ENCODE results near the gene EXOC6.

The EXOC6 gene

DNA sequence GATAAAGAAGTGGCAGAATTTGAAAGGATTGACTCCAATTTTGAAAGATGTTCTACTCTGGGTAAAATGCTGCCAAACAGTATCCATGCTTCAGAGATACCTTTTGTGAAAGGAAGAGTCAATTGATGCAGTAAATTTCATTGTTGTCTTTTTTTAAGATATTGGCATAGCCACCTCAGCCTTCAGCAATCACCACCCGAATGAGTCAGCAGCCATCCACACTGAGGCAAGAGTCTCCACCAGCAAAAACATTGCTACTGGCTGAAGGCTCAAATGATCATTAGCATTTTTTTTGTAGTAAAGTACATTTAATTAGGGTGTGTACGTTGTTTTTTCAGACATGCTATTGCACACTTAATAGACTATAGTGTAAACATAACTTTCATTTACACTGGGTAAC, 180.6 kb downstream of the EXOC6 start:
- DNase-seq = no peak

DNA sequence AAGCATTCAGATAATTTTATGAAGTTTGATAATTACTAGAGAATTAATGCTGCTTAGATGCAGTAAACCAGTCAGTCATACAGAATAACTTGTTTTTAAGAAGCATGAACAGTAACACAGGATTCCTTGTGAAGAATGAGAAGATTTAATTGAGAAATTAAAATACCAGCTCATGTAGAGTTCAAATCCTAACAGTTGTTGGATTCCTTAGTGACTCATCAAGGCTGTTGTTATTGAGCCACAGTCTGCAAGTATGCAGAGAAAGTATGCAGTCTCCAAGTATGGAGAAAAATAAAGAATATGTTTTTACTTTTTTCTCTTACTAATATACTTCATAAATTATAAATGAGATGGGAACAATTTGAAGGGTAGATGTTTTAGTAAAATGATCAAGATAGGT, 182.1 kb downstream of the EXOC6 start:
- DNase-seq = no peak

DNA sequence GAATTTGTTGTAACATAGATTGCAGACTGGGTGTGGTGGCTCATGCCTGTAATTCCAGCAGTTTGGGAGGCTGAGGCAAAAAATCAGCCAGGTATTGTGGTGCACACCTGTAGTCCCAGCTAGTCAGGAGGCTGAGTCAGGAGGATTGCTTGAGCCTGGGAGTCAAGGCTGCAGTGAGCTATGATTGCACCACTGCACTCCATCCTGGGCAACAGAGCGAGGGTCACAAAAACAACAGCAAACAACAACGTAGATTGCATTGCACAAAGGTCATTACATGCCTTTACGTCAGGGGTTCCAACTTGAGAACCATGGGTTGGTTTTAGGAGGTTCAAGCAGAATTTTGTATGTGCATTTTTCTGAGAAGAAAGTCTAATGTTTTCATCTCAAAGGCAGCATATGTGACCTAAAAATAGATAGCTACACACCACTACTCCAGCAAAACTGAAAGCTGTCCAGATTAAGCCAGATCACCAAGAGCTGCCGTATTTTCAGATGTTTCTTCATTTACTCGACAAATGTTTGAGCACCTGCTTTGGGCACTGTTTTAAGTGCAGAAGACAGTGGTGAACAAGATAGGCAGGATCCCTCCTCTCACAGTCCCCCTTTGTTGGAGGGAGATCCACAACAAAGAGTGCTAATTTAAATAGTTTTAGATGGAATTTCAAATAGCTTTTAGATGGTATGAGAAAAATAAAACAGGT, 183.9 kb downstream of the EXOC6 start:
- no peak for DNase-seq

DNA sequence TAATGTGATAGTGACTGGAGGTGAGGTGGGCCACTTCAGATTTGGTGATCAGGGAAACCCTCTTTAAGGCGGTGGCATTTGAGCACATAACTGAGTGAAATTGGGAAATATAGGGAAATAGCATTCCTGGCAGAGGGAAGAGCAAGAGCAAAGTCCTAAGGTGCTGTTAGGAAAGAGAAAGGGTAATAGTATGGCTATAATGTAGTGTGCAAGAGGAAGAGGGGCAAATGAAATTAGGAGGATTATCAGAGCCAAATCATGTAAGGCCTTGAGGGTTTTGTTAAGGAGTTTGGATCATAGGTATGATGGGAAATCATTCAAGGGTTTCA, 184.5 kb downstream of the EXOC6 start:
- no peak for DNase-seq

DNA sequence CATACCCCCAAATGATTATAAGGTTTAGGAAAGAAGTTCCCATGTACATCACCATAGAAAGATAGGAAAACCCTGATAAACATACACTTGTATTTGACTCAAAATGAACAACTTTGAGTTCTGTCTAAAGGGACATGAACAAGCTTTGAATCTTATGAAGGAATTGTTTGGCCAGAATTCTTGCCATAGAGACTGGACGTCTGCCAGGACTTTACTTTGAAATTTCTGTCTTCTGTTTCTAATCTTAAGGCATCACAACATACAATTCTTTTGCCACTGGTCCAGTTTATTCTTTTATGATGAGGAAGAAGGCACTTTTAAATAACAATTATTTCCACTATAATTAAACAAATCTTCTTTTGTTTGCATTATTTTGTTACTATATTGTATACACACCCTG, 186.1 kb downstream of the EXOC6 start:
- no peak for DNase-seq

DNA sequence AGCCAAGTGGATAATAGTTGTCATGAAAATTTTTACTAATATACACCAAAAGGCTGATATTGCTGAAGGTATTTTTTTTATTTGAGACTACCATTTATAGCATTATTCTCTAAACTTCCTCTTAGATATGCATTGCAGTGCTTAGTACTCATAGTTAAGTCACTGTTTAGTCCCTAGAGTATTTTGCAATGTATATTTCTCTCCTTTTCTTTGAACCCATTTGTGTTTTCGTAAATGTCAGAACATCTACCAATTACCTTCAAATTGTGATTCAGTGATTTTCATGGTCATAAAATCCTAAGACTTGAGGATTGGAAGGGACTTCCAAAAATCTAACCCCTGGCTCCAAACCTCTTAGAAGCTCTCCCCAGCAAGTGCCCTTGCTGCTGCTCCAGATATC, 190.8 kb downstream of the EXOC6 start:
- no peak for DNase-seq

DNA sequence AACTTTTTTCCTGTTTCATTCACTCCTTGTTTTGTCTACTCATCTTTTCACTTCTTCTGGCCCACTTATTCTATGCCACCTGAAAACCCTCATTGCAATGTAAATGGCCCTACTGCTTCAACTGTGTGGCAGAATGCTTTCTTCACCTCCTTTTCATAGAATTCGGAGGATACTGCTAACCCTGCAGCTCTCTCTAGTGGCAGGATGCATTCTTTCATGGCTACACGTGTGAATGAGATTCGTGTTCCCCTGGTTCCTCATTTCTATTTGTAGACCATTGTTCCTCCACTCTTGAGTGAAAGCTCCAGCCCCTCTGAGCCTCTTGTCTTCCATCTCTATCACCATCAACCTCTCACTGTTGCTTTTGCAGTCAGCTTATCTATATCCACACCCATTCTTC, 191.4 kb downstream of the EXOC6 start:
- DNase-seq = no peak

DNA sequence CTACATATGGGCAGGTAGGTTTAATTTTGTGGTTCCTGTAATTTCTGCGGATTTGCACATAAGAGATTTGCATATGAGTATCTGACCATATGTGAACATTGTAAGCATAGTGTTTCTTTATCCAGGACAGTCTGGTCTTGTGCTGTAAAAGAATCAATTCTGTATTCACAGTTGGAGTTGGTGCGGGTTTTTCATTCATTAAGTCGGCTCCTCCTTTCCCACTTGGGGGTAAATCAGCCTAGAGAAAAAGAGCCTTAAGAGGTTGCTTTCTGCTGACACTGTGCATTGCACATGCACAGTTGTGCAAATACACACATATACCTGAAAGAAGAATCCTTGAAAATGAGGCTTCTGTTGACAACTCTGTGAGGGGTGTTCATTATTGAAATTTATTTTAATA, 206.2 kb downstream of the EXOC6 start:
- DNase-seq = no peak

DNA sequence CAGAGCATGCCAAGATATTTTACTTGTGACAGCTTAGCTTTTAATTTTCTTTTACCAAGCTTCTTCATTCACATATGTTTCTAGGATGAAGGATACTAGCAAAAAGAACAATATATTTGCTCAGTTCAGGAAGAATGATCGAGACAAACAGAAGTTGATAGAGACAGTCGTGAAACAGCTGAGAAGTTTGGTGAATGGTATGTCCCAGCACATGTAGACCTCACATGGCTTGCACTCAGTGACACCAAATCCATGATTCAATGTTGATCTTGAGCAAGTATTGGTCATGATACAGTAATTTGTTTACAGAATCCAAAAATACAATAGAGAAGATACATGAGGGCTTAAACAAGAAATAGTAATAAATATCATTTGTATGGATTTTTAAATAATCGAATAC, 209.8 kb downstream of the EXOC6 start:
- DNase-seq = no peak

DNA sequence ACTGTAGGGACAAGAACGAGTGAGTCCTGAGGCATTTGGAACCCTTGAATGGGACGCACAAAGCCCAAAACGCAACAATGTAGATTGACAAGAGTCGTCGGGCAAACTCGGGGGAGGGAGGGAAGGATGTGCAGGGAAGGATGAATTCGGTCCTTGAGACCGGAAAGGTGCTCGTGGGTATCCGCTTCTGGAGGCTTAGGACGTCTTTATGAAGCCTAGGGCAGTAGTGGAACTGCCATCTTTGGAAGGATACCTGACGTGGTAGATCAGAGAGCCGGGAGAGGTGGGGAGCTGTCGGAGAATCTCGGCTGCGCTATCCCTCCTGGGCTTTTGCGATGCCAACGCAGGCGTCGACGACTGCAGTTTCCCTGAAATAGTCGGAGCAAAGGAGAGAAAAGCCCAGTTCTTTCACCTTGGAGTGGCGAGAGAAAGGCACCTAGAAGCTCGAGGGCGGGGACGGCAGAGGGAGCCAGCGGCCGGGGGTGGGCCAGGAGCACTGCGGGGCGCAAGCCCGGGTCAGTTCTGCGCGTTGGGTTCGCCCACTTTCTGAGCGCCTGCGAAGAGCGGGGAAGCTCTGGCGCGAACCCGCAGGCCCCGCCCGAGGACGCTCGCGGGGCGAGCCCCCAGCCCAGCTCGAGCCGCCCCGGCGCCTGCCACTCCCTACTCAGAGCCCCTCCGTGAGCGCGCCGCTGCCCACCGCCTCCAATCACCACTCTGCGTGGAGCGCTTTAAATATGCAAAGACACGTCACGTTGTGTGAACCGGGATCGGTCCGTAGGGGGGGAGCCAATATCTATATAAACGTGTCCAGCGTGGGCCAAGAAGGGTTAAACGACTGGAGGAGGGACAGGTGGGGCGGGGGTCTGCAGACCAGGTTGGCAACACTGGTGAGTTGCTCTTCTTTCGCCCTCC, 211.9 kb downstream of the EXOC6 start, which contains the start of gene CYP26C1:
Gene CYP26C1, plus strand, starts transcription at position 824 of the 912 bp plus-strand sequence. CDS start 466 bp downstream, outside the sequence.
- no peak for DNase-seq

DNA sequence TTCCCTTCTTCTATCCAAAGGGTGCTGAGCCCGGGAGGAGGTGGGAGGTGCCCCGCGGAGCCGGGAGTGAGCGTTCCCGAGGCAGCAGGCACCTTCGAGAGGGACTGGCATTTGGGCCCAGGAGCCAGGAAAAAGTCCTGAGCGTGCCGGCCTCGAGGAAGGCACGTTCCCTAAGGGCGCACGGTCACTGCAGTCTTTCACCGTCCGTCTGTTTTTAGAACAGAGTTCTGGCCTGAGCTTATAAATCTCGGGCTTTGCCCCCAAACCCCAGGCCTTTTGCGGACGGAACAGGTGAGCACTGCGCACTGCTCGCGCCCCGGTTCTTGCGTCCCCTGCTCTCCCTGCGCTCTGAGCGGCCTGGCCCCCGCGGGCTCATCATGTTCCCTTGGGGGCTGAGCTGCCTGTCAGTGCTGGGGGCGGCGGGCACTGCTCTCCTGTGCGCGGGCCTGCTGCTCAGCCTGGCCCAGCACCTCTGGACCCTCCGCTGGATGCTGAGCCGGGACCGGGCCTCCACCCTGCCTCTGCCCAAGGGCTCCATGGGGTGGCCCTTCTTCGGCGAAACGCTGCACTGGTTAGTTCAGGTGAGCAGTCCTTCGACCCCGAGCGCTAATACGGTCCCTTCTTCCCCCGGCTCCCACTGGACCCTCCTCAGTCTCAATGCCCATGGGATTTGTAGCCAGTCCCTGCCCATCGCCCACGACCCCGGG, 212.7 kb downstream of the EXOC6 start:
- DNase-seq = no peak

DNA sequence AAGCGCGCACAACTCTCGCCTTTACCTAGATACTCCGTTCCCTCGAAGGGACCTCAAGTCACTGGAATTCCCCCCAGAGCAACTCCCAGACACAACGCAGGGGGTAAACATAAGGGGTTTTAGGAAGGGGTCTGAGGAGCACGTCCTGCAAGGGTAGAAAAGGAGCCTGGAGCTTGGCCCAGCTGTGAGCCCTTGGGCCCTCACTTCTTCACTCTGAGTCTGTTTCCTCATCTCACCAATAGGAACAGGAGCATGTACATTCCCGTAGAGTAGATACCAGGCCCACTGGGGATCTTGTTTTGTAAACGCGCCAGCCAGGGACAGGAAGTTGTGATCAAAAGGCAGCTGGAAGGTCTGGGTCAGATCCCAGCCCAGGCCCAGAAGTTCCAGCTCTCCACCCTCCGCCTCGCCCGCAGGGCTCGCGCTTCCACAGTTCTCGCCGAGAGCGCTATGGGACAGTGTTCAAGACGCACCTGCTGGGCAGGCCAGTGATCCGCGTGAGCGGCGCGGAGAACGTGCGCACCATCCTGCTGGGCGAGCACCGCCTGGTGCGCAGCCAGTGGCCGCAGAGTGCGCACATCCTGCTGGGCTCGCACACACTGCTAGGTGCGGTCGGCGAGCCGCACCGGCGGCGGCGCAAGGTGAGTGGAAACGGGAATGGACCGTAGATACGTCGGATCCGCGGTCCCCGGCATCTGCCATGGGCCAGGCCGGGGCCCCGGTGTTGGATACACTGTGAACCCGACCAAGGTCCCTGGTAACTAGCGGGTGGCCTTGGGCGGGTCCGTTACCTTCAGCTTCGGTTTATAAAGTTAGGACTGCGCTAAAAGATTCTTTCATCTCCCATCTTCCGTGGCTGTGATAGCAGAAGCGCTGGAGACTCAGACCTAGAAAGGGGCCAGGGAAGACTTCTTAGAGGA, 213.5 kb downstream of the EXOC6 start:
- DNase-seq = no peak

DNA sequence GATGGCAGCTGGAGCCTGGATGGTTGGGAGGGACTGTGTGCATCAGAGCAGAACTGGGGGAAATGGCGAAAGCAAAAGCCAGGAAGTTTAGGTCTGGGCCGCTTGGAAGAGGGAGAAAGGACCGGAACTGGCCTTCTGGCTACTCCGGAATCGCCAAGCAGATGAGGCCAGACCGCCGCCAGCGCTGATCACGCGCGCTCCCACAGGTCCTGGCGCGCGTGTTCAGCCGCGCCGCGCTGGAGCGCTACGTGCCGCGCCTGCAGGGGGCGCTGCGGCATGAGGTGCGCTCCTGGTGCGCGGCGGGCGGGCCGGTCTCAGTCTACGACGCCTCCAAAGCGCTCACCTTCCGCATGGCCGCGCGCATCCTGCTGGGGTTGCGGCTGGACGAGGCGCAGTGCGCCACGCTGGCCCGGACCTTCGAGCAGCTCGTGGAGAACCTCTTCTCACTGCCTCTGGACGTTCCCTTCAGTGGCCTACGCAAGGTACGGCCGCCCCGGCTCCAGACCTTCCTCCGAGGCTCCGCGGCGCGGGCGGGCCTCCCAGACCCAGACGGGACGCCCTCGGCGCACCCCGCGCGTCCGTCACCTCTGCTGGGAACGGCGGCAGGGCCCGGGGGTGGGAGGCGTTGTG, 214.3 kb downstream of the EXOC6 start:
- DNase-seq = peak in 2 of 6 experiments; percentile 16 to 19

DNA sequence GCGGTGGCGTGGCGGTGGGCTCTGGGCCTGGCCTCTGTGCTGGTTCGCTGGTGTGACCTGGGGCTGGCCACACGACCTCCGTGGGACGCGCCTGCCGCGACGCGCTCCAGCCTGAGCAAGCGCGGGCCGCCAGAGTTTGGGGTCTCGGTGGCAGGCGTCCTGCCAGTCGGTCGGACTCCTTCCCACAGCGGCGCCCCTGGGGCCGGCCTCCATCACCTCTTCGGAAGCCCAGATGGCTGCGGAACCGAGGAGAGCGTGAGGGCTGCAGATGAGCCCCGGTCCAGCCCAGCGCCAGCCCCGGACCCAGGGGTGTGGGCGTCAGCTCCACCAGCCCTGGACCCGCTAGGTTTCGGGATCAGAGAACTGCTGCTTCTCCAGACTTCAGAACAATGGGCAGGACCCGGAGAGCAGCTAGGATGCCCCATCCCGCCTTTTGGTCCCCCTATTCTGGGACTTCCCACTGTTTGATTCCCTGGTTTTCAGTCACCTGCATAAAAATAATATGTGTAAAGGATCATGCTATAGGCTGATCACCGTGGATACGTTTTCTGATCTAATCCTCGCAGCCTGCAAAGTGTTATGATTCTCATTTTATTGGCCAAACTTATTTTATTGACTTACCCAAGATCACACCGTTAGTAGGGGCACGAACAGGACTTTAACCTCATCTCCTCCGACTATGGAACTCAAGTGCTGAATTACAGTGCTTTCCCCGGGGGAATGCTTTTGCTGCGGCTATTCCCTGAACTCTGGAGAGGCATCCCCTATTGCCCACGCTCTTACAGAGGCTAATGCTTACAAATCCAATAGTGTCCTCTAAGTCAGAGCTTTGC, 215.0 kb downstream of the EXOC6 start:
- no peak for DNase-seq

DNA sequence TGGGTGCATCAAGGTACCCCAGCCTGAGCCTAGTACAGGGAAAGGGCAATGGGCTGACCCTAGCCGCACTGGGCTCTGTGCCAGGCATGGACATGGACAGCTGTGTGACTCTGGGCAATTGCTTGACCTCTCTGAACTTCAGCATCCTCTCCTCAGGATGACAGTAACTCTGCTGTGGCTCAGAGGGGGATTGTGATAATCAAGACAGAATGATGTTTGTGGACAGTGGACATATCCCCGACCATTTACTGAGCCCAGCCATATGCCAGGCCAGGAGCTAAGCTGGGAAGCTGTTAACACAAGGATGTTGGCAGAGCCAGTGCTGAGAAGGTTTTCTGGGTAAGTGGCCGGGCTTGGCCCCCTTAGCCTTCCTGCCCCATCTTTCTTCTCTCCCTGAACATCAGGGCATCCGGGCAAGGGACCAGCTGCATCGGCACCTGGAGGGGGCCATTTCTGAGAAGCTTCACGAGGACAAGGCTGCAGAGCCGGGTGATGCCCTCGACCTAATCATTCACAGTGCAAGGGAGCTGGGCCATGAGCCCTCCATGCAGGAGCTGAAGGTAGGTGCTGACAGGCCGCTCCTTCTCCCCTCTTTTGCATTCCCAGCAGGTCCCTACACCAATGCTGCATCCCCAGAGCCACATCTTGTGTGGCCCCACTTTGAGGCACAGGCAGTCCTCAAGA, 215.8 kb downstream of the EXOC6 start:
- DNase-seq = no peak

DNA sequence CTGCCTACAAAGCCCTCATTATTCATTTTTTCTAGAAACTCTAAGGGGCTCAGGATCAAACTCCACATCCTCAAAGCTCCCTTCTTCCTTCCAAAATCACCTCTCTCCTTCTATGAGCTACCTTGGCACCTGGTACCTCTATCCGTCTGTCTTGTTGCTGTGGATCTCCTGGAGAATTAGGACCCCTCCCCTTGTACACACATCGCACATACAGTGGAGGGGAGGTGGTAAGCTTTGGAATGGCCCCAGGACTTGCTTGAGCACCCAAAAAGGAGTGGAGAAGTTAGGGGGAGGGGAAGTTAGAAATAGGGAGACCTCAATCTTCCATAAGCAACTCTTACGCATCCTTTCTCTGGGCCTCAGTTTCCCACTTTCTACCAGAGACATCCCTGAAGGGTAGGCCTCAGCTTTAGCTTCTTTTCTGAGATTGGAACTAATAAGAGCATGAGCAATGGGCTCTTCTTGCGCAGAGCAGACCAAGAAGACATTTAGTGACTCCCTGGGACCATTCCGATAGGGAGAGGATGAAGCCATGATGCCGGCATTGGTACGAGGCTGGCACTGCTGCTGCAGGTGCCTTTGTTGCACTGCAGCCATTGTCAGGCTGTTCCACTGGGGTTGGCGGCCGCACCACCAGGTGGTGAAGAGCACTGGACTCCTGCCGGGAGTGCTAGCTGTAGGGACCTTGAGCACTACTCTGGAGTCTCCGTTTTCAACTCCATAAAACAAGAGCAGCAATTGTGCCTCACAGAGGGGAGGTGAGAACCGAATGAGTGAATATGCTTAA, 216.7 kb downstream of the EXOC6 start:
- no peak for DNase-seq

DNA sequence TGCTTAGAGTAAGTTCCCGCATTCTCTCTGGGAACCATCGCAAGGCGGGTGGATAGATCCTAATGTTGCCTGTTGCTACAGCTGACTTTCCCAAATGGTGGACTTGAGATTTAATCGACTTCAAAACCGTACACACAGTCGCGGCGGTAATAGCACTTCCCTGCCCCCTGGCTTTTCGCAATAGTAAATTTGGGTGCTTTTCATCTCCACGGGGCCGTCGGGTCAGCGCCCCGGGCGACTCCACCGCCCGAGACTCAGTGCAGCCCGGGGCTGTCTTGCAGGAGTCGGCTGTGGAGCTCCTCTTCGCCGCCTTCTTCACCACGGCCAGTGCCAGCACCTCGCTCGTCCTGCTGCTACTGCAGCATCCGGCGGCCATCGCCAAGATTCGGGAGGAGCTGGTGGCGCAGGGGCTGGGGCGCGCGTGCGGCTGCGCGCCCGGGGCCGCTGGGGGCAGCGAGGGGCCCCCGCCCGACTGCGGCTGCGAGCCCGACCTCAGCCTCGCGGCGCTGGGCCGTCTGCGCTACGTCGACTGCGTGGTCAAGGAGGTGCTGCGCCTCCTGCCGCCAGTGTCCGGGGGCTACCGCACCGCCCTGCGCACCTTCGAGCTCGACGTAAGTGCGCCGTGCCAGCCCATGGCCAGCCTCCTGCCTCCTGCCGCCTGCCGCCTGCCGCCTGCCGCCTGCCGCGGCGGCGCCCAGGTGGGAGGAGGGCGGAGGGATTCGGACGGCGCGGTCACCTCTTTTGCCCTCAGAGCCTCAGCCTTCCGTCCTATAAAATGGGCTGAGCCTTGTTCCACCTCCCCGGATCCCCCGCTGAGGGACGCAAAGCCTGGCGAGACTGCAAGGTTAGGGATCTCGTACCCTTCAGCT, 217.6 kb downstream of the EXOC6 start:
- DNase-seq = no peak

DNA sequence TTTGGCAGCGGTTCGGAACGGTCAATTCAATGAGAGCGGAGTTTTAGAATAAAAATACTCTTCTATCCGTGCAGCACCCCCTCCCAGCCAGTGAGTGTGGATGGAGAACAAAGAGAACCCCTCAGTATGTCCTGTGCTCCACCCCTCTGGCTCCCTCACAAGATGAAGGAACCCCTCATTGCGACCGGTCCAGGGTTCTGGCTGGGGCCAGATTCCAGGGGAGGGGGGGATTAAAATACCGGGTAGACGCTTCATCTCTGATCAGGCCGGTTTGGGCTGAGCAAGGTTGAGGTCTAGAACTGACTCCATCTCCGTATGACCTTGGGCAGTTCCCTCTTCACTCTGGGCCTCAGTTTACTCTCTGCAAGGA, 218.2 kb downstream of the EXOC6 start:
- DNase-seq = no peak
